Measurements from ENCODE around the gene TOLLIP.

The TOLLIP gene

DNA sequence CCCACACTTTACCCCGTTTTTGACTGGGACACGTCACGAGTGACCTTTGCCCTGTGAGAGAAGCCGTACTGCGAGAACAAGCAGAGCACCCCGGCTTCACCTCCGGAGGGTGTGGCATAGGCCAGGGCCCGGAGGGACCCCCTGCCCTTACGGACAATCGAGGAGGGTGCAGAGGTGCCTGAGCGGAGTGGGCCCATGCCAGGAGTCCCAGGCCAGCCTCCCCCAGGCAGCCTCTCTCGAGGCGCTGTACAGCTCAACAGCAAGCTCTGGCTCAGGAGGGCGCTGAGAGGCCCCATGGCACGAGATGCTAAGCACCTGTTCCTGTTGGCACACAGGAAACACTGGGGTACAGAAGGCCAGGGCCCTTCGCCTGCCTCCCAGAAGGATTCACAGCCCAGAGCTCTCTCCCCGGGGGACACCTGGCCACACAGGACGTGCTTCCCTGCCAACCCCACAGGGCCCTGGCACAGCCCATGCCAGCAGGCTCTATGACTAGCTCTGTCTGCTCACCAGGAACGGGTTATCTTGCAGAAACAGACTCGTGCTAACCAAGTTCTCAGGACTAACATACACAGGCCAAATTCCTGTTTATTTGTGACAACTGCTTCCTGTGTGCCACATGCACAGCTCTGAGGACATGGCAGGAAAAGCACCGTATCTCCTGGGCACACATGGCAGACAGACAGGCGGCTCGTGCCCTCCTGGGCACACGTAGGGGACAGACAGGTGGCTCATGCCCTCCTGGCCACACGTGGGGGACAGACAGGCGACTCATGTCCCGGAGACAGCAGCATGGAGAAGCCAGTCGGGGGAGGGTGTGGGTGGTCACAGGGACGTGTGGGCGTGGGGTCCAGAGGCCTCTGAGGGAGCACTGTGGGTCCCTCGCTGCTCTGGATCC lies 11.6 kb downstream of the TOLLIP start:
- no peak for DNase-seq

DNA sequence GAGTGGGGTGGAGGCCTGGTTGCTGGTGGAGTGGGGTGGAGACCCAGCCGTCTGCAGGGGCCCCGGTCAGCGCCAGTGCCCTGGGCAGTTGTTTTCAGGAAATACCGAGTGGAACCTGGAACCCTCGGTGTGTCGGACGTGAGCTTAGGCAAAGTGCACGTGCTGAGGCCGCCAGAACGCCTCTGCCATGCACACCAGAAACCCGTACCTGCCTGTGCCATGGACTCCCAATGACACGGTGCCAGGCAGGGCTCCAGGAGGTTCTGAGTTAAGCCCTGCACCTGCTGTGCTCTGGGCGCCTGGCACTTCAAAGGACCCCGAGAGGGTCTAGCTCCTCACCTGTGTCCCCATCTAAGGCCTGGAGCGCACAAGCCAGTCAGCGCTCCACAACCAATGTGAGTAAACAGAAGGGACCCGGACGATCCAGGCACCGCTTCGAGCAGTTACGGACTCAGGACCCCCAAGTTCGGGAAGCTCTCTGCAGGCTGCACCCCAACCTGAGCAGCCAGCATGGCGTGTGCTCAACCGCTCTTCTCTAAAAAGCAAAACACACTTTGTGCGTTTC lies 12.3 kb downstream of the TOLLIP start:
- no peak for DNase-seq

GRCh38 chr11:1296287-1296686 lies 13.1 kb downstream of the TOLLIP start:
- DNase-seq, result no peak

DNA sequence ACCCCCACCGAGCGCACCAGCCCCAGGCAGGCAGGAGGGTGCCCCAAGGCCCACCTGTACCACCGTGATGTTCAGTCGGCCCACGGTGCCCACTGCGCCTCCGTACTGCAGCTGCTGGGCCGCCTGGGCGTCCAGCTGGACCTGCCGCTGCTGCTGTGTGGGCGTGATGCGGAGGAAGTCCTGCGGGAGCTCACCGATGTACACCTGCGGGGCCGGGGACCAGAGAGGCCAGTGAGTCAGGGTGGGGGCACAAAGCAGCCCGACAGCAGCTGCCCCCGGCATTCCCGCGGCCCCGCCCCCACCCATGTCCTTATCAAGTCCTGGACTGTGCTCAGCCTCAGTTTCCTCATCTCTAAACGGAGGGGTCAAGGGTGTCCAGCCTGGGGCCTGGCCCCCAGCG lies 13.8 kb downstream of the TOLLIP start:
- no peak for DNase-seq

- DNase-seq, result no peak
These were observed 14.3 kb downstream of the TOLLIP start for GRCh38 chr11:1295086-1295485.

DNA sequence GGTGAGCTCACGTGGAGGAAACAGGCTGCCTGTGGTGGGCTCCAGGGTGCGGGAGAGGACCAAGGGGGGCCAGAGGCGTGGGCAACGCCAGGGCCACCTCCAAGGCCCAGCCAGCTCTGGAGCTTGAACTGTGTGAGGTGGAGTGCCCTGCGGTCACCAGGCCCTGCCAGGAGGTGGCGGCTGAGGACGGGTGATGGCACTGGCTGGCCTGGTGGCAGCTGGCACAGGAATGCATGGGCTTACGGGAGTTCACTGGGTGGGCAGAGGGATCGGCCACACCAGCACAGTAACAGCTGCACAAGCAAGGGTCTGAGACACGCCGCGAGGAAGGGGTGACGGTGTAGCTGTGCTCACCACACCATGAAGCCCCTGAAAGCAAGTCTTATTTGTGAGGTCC lies 15.8 kb downstream of the TOLLIP start:
- DNase-seq, result no peak

- no peak for DNase-seq
These were observed 16.5 kb downstream of the TOLLIP start for GRCh38 chr11:1292644-1293618.

- no peak for DNase-seq
These were observed 17.3 kb downstream of the TOLLIP start for GRCh38 chr11:1292018-1292643.

GRCh38 chr11:1291295-1292017 lies 18.0 kb downstream of the TOLLIP start:
- DNase-seq, result no peak

GRCh38 chr11:1290052-1291040 lies 19.1 kb downstream of the TOLLIP start:
- DNase-seq, result no peak

DNA sequence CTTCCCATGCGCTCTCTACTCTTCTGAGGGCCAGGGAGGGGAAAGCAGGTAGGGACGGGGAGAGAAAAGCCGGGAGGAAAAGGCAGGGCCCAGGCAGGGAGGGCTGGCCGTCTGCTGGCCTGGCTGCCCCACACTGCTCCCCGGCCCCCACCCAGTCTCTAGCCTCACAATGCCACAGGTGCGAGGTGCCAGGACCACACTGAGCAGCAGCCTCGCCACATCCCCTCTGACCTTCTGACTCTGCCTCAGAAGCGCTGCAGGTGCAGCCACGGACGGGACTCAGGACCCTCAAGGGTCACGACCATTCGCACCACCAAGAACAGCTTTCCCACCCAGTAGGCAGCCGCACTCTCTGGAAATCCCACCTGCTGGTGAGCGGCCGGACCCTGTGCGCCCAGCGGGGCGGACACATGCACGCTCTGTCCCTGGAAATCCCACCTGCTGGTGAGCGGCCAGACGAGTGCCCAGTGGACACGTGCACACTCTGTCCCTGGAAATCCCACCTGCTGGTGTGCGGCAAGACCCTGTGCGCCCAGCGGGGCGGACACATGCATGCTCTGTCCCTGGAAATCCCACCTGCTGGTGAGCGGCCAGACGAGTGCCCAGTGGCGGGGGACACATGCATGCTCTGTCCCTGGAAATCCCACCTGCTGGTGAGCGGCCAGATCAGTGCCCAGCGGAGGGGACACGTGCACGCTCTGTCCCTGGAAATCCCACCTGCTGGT lies 20.1 kb downstream of the TOLLIP start:
- no peak for DNase-seq

DNA sequence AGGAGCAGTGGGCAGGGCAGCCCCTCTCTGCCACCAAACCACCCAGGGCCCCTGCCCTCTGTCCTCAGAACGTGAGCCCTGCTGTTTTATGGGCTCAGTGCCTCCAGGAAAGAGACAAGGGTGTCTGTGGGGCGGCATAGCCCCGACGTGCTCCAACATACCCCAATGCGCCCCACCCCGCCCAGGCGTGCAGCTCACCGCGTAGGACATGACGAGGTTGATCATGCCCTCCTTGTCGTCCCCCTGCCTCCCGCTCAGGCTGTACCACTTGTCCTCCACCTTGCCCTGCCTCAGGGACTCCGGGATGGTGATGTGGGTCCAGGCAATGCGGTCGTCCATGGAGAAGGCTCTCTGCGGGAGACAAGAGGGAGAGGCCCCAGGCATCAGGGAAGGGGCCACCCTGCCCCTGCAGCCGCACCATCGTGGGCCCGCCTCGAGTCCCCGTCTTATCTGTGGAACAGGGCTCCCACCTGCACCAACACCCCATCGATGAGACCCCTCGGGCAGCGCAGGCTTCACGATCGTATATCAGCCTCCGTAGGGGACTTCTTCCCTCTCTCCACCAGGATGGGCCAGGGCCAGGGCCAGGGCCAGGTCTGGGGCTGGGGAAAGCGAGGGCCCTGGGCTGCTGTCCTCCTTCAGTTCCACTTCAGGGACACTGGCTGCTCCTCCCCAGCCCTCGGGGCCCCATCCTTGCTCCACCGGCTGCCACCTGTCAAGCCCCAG lies 20.8 kb downstream of the TOLLIP start:
- DNase-seq, result no peak

DNA sequence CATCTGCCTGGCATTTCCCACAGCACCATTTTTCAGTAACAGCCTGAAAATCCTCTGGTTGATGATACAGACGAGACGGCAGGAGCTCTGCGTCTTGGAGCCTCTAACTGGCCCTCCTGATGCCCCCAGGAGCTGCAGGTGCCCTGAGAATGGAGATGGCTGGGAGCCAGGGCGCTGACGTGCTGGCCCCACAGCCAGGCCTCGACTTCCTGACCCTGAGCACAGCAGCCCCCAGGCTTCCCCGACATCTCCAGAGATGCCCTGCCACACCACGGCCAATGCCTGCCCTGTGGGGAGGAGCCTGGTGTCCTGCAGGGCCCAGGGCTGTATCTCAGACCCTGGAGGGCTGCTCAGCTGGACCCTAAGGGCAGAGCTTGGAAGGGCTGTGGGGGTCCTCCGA lies 21.5 kb downstream of the TOLLIP start:
- no peak for DNase-seq

- no peak for DNase-seq
These were observed 23.6 kb downstream of the TOLLIP start for GRCh38 chr11:1285876-1286275.

GRCh38 chr11:1285316-1285744 lies 24.1 kb downstream of the TOLLIP start:
- no peak for DNase-seq

DNA sequence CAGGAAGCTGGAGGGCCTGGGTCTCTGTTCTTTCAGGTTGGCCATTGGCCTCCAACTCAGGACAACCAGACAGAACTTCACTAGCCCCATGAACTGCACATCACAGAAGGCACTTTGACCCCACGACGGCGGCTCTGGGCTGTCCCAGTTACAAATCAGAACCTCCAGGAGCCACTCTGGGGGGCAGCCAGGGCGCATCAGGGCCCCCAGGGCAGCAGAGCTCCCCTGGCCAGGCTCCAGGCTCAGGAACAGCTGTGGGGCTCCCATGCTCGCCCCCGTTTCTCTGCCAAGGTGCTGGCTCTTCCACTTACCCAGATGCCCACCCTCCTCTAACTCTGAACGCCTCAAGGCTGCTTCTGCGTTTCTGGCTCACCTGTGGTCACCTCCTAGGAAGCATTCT lies 25.5 kb downstream of the TOLLIP start:
- DNase-seq, result no peak

- DNase-seq, result no peak
These were observed 26.3 kb downstream of the TOLLIP start for GRCh38 chr11:1283091-1283511.

GRCh38 chr11:1281974-1282365 lies 27.5 kb downstream of the TOLLIP start:
- DNase-seq, result no peak

DNA sequence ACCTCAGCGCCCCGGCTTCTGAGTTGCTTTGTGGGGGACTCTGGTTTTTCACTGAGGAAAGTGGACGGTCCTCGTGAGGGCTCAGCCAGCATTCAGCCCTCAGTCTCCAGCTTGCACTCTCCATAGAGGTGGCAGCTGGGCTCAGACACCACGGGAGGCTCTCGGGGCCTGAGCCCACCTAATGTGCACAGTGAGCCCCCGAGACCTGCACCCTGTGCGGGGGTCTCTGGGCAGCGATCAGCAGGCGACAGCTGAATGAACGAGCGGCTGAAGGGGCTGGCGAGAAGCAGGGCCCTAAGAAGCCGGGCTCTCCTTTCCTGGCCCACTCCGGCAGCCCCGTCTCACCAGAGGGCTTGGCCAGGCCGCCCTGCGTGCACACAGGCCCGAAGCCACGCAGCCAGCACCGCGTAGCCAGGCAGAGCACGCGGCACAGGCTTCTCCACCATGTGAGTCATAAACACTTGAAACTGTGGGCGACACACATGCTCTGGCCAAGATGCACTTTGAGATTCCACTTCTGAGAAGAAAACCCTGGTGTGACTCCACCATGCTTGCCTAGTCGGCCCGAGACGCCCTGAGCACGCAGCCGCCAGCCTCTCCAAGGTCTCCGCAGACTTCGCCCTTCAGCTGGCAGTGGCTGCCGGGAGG lies 28.0 kb downstream of the TOLLIP start:
- DNase-seq, result no peak

Data from activated CD4-positive, CD25-positive, alpha-beta regulatory T cell (primary cell).